ENCODE data around the gene ANXA8. TPM values are rescaled to one million over a fixed set of nuclear protein-coding genes. Genes with fewer than 3 reads are reported as not detected.

ANXA8 gene
- total and polyA plus RNA-seq, 2 of the 13 experiments (the other 11 are each of a cell fraction or from before 2014, with no cell fraction given), result not detected

- TF ChIP-seq NFAT5 (CRISPR knock-in tag; IDR thresholded peaks at IDR 0.05), result no peak
- TF ChIP-seq MXI1 (IDR thresholded peaks at IDR 0.05; ENCODE audit: borderline replicate concordance, low read depth, low read length), result no peak
Observed at GRCh38 chr10:47435081-47435480, 48.8 kb downstream of the ANXA8 start (continued).

GRCh38 chr10:47425813-47426419 lies 58.0 kb downstream of the ANXA8 start:
- no peaks in the 10 kb centered on the region for H3K36me3 ChIP-seq (replicated peaks in 1 of 2; ENCODE audit: control insufficient read depth in 1 of 2, insufficient read depth in 2 of 2, low read length in 2 of 2)
- intact Hi-C loops (cut with micrococcal nuclease; ENCODE audit: unreplicated experiment) (no loop called here), in situ Hi-C loops (cut with HindIII; ENCODE audit: extremely low pct_ligation_motif_present, low pct_unique_long_range_greater_than_20kb) (no loop called here)
- no peak for DNase-seq (ENCODE audit: low spot score)
- ATAC-seq, result no peak
- H3K9me3 ChIP-seq (ENCODE audit: low read length), result no peaks in the 10 kb centered on the region
- no peak overlapping the region for H3K9ac ChIP-seq (ENCODE audit: insufficient read depth, low read depth, low read length)
- WGBS (ENCODE audit: low lambda C conversion rate), result 0% methylated on average over 2 of the region's 4 CpGs
- no peak for TF ChIP-seq ZNF879 (CRISPR knock-in tag; IDR thresholded peaks at IDR 0.05)
- TF ChIP-seq SMARCC2 (IDR thresholded peaks at IDR 0.05), result no peak
- no peak for TF ChIP-seq ZNF230 (CRISPR knock-in tag; IDR thresholded peaks at IDR 0.05)
- no peak for TF ChIP-seq ZNF333 (CRISPR knock-in tag; IDR thresholded peaks at IDR 0.05; ENCODE audit: borderline replicate concordance)
- no peak for TF ChIP-seq HHEX (CRISPR knock-in tag; IDR thresholded peaks at IDR 0.05)
- TF ChIP-seq ZNF343 (CRISPR knock-in tag; IDR thresholded peaks at IDR 0.05), result no peak
- no peak for TF ChIP-seq GPBP1L1 (CRISPR knock-in tag; IDR thresholded peaks at IDR 0.05)
- TF ChIP-seq IRF9 (CRISPR knock-in tag; IDR thresholded peaks at IDR 0.05; ENCODE audit: borderline replicate concordance), result no peak
- H3K79me2 ChIP-seq (ENCODE audit: insufficient read depth, low read length), result no peaks in the 10 kb centered on the region
- H3K27ac ChIP-seq (ENCODE audit: extremely low read length, insufficient read depth, low read length), result no peak overlapping the region
- no peak overlapping the region for H3K4me2 ChIP-seq (ENCODE audit: low read depth, low read length)
- no peaks in the 10 kb centered on the region for H4K20me1 ChIP-seq (ENCODE audit: insufficient read depth, low read length)
- FAIRE-seq, result no peak
- ChIA-PET CTCF (ENCODE audit: low intra/inter-chr PET ratio, low total read pairs) (no interaction called here), POLR2A (no interaction called here)
- H2AFZ ChIP-seq (ENCODE audit: low read length), result no peak overlapping the region
- no peaks in the 10 kb centered on the region for H3K4me1 ChIP-seq (ENCODE audit: insufficient read depth, low read length)
- H3K4me3 ChIP-seq (replicated peaks in 1 of 3; ENCODE audit: insufficient read depth in 1 of 3, low read depth in 2 of 3, low read length in 3 of 3), result no peak overlapping the region
- BruUV-seq (replicated peaks), result no TSS peak
- peaks cover 0 to 6% of the 10 kb centered on the region in 2 experiments; a peak in 1 of 5 replicates for H3K27me3 ChIP-seq (ENCODE audit: control insufficient read depth in 1 of 2, insufficient read depth in 2 of 2, low read length in 2 of 2)
